IPS-15b (cell line): ENCODE results near the gene SYNGR4.
A peak's percentile ranks its signal among the peaks of the same experiment; 100 is the strongest.

Source experiments
- H3K27me3 ChIP-seq: one replicate; pipeline ENCODE4 v1.6.1; 2013; ENCODE audit warnings: low read length; ENCODE audit not compliant: control insufficient read depth, insufficient read depth
- H3K36me3 ChIP-seq: one replicate; pipeline ENCODE4 v1.6.1; 2013; ENCODE audit warnings: low read length; ENCODE audit not compliant: control insufficient read depth, insufficient read depth
- H3K4me1 ChIP-seq: one replicate; pipeline ENCODE4 v1.6.1; 2013; ENCODE audit warnings: mild to moderate bottlenecking, low read length; ENCODE audit not compliant: control insufficient read depth, insufficient read depth
- H3K4me3 ChIP-seq: one replicate; pipeline ENCODE4 v1.5.1; 2013; ENCODE audit warnings: low read depth, low read length
- H3K9ac ChIP-seq: one replicate; pipeline ENCODE4 v1.6.1; 2013; ENCODE audit warnings: low read depth, mild to moderate bottlenecking, low read length
- H3K9me3 ChIP-seq: one replicate; pipeline ENCODE4 v1.6.1; 2013; ENCODE audit warnings: mild to moderate bottlenecking, low read length; ENCODE audit not compliant: control insufficient read depth, insufficient read depth

The SYNGR4 gene

DNA sequence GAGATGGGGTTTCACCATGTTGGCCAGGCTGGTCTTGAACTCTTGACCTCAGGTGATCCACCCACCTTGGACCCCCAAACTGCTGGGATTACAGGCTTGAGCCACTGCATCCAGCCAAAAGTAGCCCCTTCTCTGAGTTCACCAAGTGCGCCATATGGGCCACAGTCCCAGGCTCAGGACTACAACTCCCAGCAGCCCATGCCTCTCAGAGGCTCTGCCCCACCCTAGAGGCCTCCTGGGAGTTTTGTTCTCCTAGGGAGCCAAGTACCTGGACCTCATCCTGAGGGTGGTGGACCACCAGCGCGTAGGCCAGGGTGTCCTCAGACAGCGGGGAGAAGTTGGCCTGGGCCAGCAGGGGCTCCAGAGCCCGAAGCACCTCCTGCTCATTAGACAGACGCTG is 19.3 kb upstream of the SYNGR4 start:
- Histone ChIP-seq H3K36me3 (no peaks in the 10 kb centered on the region), H3K4me1 (no peaks in the 10 kb centered on the region), H3K9me3 (no peaks in the 10 kb centered on the region), H3K4me3 (no peak overlapping the region), H3K9ac (no peak overlapping the region), H3K27me3 (no peaks in the 10 kb centered on the region)

DNA sequence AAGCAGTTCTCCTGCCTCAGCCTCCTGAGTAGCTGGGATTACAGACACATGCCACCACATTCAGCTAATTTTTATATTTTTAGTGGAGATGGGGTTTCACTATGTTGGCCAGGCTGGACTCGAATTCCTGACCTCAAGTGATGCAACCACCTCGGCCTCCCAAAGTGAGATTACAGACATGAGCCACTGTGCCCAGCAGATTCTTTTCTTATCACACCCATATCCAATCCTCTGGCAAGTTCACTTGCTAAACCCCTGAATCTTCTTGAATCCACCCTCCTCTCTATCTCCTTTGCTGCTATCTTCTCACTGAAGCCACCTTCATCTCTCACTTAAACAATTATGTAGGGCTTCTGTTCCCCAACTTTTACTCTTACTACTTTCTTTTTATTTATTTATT is 18.0 kb upstream of the SYNGR4 start:
- Histone ChIP-seq H3K9me3 (no peaks in the 10 kb centered on the region), H3K27me3 (no peaks in the 10 kb centered on the region), H3K4me3 (no peak overlapping the region), H3K4me1 (no peaks in the 10 kb centered on the region), H3K9ac (no peak overlapping the region), H3K36me3 (no peaks in the 10 kb centered on the region)

DNA sequence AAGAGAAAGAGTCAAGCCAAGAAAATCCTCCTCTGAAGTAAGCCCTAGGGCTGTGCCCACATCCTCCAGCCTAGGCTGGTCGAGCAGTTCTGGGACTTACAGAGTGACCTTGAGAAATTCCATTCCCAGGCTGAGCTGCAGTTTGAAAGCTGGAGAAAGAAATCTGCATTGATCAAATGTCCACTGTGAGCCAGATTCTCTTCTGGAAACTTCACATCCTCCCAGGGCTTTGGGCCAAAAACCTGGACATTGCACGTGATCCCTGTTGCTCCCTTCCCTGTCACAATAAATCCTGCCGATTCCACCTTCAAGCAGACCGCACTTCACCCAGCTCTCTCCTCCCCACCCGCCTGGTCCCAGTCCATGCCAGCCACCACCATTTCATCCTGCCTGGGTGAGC is 16.1 kb upstream of the SYNGR4 start:
- H3K9me3 ChIP-seq: no peaks in the 10 kb centered on the region
- H3K9ac ChIP-seq: no peak overlapping the region
- H3K4me1 ChIP-seq: no peaks in the 10 kb centered on the region
- no peaks in the 10 kb centered on the region for H3K36me3 ChIP-seq
- H3K27me3 ChIP-seq: no peaks in the 10 kb centered on the region
- H3K4me3 ChIP-seq: no peak overlapping the region

DNA sequence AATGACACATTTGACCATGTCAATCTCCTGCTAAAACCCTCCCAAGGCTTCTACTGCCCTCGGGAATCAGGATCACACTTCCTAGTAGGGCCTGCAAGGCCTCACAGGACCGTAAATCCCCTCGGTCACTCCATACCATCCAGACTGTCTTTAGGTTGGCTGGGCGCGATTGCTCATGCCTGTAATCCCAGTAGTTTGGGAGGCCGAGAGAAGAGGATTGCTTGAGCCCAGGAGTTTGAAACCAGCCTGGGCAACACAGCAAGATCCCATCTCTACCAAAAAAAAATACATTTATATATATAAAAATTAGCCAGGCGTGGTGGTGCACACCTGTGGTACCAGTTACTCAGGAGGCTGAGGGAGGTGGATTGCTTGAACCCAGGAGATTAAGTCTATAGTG is 15.4 kb upstream of the SYNGR4 start:
- Histone ChIP-seq H3K9ac (no peak overlapping the region), H3K4me1 (no peaks in the 10 kb centered on the region), H3K36me3 (no peaks in the 10 kb centered on the region), H3K4me3 (no peak overlapping the region), H3K27me3 (no peaks in the 10 kb centered on the region), H3K9me3 (no peaks in the 10 kb centered on the region)

DNA sequence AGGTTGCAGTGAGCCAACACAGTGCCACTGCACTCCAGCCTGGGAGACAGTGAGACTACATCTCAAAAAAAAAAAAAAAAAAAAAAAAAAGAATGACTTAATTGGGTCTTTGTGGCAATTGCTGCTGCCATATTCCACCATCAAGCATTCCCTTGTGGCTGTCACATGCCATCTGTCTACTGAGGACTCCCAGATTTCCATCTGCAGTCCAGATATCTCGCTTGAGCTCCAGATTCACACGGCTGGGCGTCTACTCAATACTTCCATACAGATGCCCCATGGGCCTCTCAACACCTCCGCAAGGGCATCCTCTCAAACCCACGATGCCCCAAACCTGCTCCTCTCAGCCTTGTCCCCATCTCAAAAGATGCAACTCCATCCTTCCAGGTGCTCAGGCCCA is 13.3 kb upstream of the SYNGR4 start:
- no peaks in the 10 kb centered on the region for H3K9me3 ChIP-seq
- no peak overlapping the region for H3K4me3 ChIP-seq
- H3K27me3 ChIP-seq: no peaks in the 10 kb centered on the region
- no peaks in the 10 kb centered on the region for H3K4me1 ChIP-seq
- no peak overlapping the region for H3K9ac ChIP-seq
- no peaks in the 10 kb centered on the region for H3K36me3 ChIP-seq

DNA sequence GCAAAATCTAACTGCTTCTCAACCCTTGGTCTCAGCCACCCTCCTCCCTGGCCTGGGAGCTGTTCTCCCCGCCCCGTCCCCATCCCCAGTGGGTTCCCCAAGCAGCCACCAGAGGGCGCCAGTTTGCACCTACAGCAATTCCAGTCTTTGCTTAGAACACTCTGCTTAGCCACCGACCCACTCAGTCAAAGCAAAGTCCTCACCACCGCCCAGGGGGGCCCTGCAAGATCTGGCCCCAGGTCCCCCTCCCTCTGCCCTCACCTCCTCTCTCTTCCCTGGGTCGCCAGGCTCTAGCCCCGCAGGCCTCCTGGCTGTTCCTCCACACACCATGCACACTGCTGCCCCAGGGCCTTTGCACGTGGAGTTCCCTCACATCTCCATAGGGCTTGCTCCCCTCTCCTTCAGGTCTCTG is 12.8 kb upstream of the SYNGR4 start:
- no peaks in the 10 kb centered on the region for H3K27me3 ChIP-seq
- no peak overlapping the region for H3K9ac ChIP-seq
- H3K4me3 ChIP-seq: no peak overlapping the region
- H3K36me3 ChIP-seq: no peaks in the 10 kb centered on the region
- no peaks in the 10 kb centered on the region for H3K9me3 ChIP-seq
- no peaks in the 10 kb centered on the region for H3K4me1 ChIP-seq

DNA sequence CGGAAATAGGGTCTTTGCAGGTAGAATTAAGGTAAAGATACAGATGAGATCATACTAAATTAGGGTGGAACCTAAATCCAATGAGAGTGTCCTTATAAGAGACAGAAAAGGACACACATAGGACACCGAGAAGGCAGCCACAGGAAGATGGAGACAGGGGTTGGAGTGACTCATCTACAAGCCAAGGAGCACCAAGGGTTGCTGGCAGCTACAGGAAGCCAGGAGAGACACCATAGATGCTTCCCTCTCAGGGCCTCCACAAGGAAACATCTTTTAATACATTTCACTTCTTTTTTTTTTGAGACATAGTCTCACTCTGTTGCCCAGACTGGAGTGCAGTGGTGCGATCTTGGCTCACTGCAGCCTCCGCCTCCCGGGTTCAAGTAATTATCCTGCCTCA is 10.5 kb upstream of the SYNGR4 start:
- H3K4me3 ChIP-seq: no peak overlapping the region
- no peaks in the 10 kb centered on the region for H3K4me1 ChIP-seq
- H3K27me3 ChIP-seq: no peaks in the 10 kb centered on the region
- H3K9me3 ChIP-seq: no peaks in the 10 kb centered on the region
- H3K36me3 ChIP-seq: no peaks in the 10 kb centered on the region
- H3K9ac ChIP-seq: no peak overlapping the region

DNA sequence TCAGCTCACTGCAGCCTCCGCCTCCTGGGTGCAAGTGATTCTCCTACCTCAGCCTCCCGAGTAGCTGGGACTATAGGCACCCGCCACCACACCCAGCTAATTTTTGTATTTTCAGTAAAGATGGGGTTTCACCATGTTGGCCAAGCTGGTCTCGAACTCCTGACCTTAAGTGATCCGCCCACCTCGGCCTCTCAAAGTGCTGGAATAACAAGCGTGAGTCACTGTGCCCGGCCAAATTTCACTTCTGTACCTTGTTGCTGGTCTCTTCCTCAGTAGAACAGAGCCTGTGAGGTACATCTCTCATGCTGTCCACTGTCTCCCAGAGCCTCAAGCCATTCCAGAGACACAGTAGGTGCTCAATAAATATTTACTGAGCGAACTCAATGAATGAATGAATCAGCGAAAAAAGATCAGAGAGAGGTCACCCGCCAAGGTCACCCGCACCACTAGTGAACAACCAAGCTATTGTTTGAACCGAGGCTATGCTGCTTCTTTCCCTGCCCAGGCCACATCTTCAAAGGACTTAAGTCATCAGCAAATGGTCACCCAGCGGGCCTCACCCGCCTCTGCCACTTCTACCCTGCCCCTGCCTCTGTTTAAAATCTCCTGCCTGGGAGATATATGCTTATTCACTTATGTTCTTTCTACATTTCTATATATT is 9.7 kb upstream of the SYNGR4 start:
- no peak overlapping the region for H3K9ac ChIP-seq
- H3K4me1 ChIP-seq: no peaks in the 10 kb centered on the region
- H3K36me3 ChIP-seq: no peaks in the 10 kb centered on the region

DNA sequence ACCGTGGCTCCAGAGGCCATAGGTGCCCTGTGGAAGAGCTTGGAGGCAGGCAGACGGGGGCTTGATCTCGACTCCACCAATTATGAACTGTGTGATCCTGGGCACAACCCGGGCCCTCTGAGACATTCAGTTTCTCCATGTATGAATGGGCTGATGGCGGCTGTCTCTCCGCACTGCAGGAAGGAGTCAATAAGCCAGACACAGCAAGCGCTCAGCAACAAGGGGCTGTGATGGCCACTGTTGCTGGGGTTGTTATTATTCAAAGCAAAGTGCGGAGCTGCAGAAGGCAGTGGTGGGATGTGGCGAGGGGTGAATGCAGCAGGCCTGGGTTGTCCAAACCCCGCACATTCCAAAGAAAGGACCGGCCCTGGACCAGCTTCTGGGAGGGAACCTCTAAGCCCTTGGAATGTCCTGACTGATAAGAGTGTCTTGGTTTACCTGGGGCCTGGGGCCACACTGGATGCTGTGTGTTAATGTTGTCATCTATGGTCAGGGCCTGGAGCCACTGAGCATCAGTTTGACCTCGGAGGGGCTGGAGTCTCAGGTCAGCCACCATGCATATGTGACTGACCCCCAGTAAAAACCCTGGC is 8.7 kb upstream of the SYNGR4 start:
- Histone ChIP-seq H3K27me3 (no peaks in the 10 kb centered on the region), H3K4me3 (no peak overlapping the region), H3K9ac (no peak overlapping the region), H3K9me3 (no peaks in the 10 kb centered on the region), H3K36me3 (no peaks in the 10 kb centered on the region), H3K4me1 (no peaks in the 10 kb centered on the region)

More for the DNA sequence above, 9.7 kb upstream of the SYNGR4 start:
- Histone ChIP-seq H3K27me3 (no peaks in the 10 kb centered on the region), H3K4me3 (no peak overlapping the region), H3K9me3 (no peaks in the 10 kb centered on the region)

DNA sequence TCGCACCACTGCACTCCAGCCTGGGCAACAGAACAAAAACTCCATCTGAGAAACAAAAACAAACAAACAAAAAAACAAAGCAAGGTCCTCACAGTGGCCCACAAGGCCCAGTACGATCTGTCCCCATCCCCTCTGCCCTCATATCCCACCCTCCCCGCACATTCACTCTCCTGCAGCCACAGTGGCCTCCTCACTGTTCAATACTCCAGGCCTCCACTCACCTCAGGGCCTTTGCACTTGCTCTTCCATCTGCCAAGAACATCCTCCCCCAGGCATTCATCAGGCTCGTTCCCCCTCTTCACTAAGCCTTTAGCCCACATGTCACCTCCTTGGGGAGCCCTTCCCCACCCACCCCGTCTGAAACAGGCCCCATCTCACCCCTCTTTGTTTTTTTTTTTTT is 5.0 kb upstream of the SYNGR4 start:
- no peaks in the 10 kb centered on the region for H3K27me3 ChIP-seq
- H3K9ac ChIP-seq: no peak overlapping the region

DNA sequence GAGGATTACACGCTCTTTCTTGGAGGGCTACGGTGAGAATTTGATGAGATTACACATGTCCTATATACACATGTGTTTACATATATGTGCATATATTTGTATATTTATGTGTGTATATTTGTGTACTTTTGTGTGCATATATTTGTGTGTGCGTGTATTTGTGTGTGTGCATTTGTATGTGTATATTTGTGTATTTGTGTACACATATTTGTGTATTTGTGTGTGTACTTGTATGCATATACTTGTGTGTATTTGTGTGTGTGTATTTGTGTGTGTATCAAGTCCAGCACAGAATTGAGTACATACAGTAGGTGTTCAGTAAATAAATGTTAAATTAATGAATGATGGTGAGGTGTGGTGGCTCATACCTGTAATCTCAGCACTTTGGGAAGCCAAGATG is 2.3 kb upstream of the SYNGR4 start:
- H3K4me1 ChIP-seq: peaks cover 3% of the 10 kb centered on the region
- H3K9ac ChIP-seq: no peak overlapping the region
- H3K9me3 ChIP-seq: no peaks in the 10 kb centered on the region
- no peaks in the 10 kb centered on the region for H3K36me3 ChIP-seq
- H3K4me3 ChIP-seq: no peak overlapping the region
- no peaks in the 10 kb centered on the region for H3K27me3 ChIP-seq

More for the DNA sequence above, 5.0 kb upstream of the SYNGR4 start:
- Histone ChIP-seq H3K4me1 (no peaks in the 10 kb centered on the region), H3K36me3 (no peaks in the 10 kb centered on the region), H3K4me3 (no peak overlapping the region), H3K9me3 (no peaks in the 10 kb centered on the region)

DNA sequence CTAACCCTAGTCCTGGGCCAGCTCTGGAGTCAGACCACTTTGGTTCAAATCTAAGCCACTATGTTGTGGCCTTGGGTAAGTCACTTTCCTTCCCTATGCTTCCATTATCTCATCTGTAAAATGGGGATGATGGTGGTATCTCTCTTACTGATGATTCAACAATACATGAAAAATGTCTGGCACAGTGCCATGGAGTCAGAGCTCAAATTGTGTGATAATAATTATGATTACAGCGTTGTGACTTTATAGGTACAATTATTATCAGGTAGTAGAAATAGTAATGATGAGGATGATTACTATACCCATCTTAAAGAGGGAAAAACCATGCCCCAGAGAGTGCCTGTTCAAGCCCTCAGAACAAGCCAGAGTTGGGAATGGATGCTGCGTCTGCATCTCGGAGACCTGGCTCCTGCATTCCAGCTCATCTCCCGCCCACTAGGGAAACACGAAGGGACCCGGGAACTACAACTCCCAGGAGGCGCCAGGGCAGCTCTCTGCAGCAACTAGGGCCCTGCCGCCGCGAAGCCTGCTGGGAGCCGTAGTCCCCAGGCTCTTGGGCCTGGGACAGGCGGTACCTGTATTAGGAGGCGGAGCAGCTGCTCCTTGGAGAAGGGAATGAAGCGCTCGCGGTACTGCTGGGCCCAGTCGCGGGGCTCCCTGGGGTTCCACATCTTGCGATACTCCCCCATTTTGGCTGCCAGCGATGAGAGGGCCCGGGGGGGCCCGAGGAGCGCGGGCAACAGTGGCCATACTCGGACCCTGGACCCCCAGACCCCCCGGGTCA is 1.3 kb upstream of the SYNGR4 start:
- H3K36me3 ChIP-seq: no peaks in the 10 kb centered on the region
- H3K27me3 ChIP-seq: no peaks in the 10 kb centered on the region
- H3K4me1 ChIP-seq: peaks cover 3% of the 10 kb centered on the region
- peak overlapping the region; percentile 80 for H3K9ac ChIP-seq
- peak overlapping the region; percentile 68 for H3K4me3 ChIP-seq
- no peaks in the 10 kb centered on the region for H3K9me3 ChIP-seq
